Heart left ventricle (tissue), 16 donors: ENCODE measurements around the gene SLC37A4. TPM values are rescaled to one million over a fixed set of nuclear protein-coding genes. Genes with fewer than 3 reads are reported as not detected.

Experiments used
- ATAC-seq, 4 donors: fragments of 200-7000 bp; cut with Tn5 transposase; one replicate each; pipeline ENCODE4 v1.9.1; 2020 to 2022; ENCODE audit warnings: moderate library complexity in 4 of 4, mild to moderate bottlenecking in 3 of 4, moderate number of reproducible peaks in 1 of 4
- DNase-seq, 5 donors: peaks; one replicate each; pipeline ENCODE4 v3.0.0-alpha.2; 2020
- H3K27ac ChIP-seq, 12 donors: fragments of 200-600 bp; sonication (generic) in 4 of 12; one replicate each; pipeline versions ENCODE4 v1.5.0 to v1.8.0; 2016 to 2022; ENCODE audit warnings: mild to moderate bottlenecking in 2 of 12
- H3K27me3 ChIP-seq, 9 donors: fragments of 200-600 bp; sonication (generic) in 2 of 9; one replicate each; pipeline versions ENCODE4 v1.5.1 to v1.8.0; 2016 to 2022; ENCODE audit warnings: mild to moderate bottlenecking in 3 of 9
- H3K36me3 ChIP-seq, 9 donors: fragments of 200-600 bp; sonication (generic) in 2 of 9; one replicate each; pipeline versions ENCODE4 v1.5.0 to v1.8.0; 2018 to 2022; ENCODE audit warnings: mild to moderate bottlenecking in 2 of 9
- H3K4me1 ChIP-seq, 12 donors: fragments of 200-600 bp; sonication (generic) in 4 of 12; one replicate each; pipeline versions ENCODE4 v1.5.0 to v1.8.0; 2016 to 2022; ENCODE audit warnings: mild to moderate bottlenecking in 3 of 12
- H3K4me3 ChIP-seq, 12 donors: fragments of 200-600 bp; sonication (generic) in 4 of 12; one replicate each; pipeline versions ENCODE4 v1.5.0 to v1.8.0; 2017 to 2022; ENCODE audit warnings: mild to moderate bottlenecking in 9 of 12, moderate library complexity in 4 of 12
- H3K9me3 ChIP-seq, 12 donors: fragments of 200-600 bp; sonication (generic) in 4 of 12; one replicate each; pipeline versions ENCODE4 v1.5.0 to v1.8.0; 2016 to 2022; ENCODE audit warnings: mild to moderate bottlenecking in 1 of 12
- CTCF ChIP-seq, 12 donors: fragments of 200-600 bp; sonication (generic) in 4 of 12; IDR thresholded peaks; one replicate each; pipeline versions ENCODE4 v1.5.0 to v1.8.0; 2018 to 2022; ENCODE audit warnings: antibody characterized with exemption in 12 of 12, mild to moderate bottlenecking in 5 of 12
- POLR2A ChIP-seq, 2 donors: fragments of 450-650 bp; IDR thresholded peaks; one replicate each; pipeline ENCODE4 v1.6.1; 2017; ENCODE audit warnings: antibody characterized with exemption in 2 of 2, mild to moderate bottlenecking in 2 of 2, moderate library complexity in 2 of 2
- WGBS, 4 donors: extraction: QIAGEN DNeasy Blood & Tissue Kit in 2 of 4; methylation state at CpG; one replicate each; pipeline versions ENCODE4 v1.1.5 to v1.1.7; 2013 to 2018; 5-methylcytosine and 5-hydroxymethylcytosine counted together
- intact Hi-C, 10 donors: fragments of 100-400 bp; cut with DNase I; formaldehyde crosslinking; loops; one replicate each; pipeline versions ENCODE4 v1.11.1 to v1.14.2; 2022
- polyA plus RNA-seq, 2 donors: library from polyadenylated mRNA; stranded (reverse); fragments of 200-250 nt; gene quantifications; one replicate each; pipeline ENCODE4 v1.2.3, GENCODE V29; 2013
- total RNA-seq, 9 donors: library from RNA; depleted of rRNA in 2 of 9; stranded (reverse); fragments of >200 nt in 2 of 9; fragmentation: NEBNext Ultra II Directional in 3 of 9; extraction: Animal tissue kit (Norgen Biotek cat#: 25700) in 3 of 9; gene quantifications; one replicate each; pipeline versions ENCODE4 v1.1.0 to v1.2.4, GENCODE V29; 2016 to 2023
- donor health status: ischemic (EF 13 %, LVEDD 7.1; RV severe dilation, severe dysfunction).
- donor health status: healthy with polysubstance abuse.
- donor health status: DM: no; HTN: yes; CAD: no.
- donor health status: DM: no; HTN: no; CAD: no.
- donor health status: ischemic (EF 25% LVEDD 6.9; RV normal size, moderate dysfunction).
- donor health status: ischemic (EF 25% LVEDD 5.7; RV mildly dilated, moderate dysfunction).
- donor health status: healthy.
- donor health status: DM: yes; HTN: yes; CAD: no.
- donor health status: ischemic (EF 35%, LVEDD 5.7; RV mildly dilated, moderate dysfunction).
- donor health status: nonischemic (EF 11% LVEDD 7.7; RV severe dilation, severe dysfunction).
- donor health status: DM: yes; HTN: yes; CAD: no.
- donor health status: PGD.
- donor health status: ischemic (EF 29% LVEDD 5.4; RV normal size, mild dysfunction).
- donor health status: nonischemic (EF 23%, LVEDD 6.1; RV moderate dilation, normal function).

The SLC37A4 gene
- total and polyA plus RNA-seq, 11 donors = 4.5 to 18.5 (median 7.7) TPM

- Histone ChIP-seq H3K9me3 (no peaks in the 10 kb centered on the region), H3K27me3 (no peaks in the 10 kb centered on the region), H3K27ac (no peak overlapping the region), H3K36me3 (peaks cover 0 to 8% (median 0%) of the 10 kb centered on the region in 9 donors), H3K4me1 (peaks cover 0 to 25% (median 12%) of the 10 kb centered on the region in 12 donors), H3K4me3 (no peak overlapping the region)
- no peak for TF ChIP-seq CTCF (IDR thresholded peaks at IDR 0.05)
- TF ChIP-seq POLR2A (IDR thresholded peaks at IDR 0.05) = no peak
- ATAC-seq (no peak), DNase-seq (no peak)
- intact Hi-C loops = loop anchor here in 3 of 10 donors (2.0 to 5.0 kb wide), 3 partner anchors 25 to 125 kb away; partner anchors contain the start of genes CENATAC (in 1 of the 3) and HYOU1 (in 1 of the 3)
- WGBS, 4 donors = 68 to 87% (median 78%) methylated on average over 9 of the region's 9 CpGs
These were observed 1.2 kb upstream of the SLC37A4 start for GRCh38 chr11:119031912-119032280.

GRCh38 chr11:119030029-119030328 is 698 bp downstream of the SLC37A4 start:
- H3K27me3 ChIP-seq = no peaks in the 10 kb centered on the region
- peaks cover 2 to 28% (median 14%) of the 10 kb centered on the region in 12 donors for H3K4me1 ChIP-seq
- peaks cover 0 to 16% (median 14%) of the 10 kb centered on the region in 9 donors for H3K36me3 ChIP-seq
- H3K9me3 ChIP-seq = no peaks in the 10 kb centered on the region
- TF ChIP-seq POLR2A (IDR thresholded peaks at IDR 0.05) (no peak), CTCF (IDR thresholded peaks at IDR 0.05) (no peak)
- whole genome bisulfite sequencing, 4 donors = 3 to 12% (median 9%) methylated on average over 5 to 13 of the region's 13 CpGs
- intact Hi-C loops = loop anchor here in 3 of 10 donors (2.0 to 5.0 kb wide), 3 partner anchors 27 to 123 kb away; partner anchors contain the start of genes CENATAC (in 1 of the 3) and HYOU1 (in 1 of the 3)
- DNase-seq = no peak
- ATAC-seq = peak in 1 of 4 donors; percentile 2
- peak overlapping the region; percentile 6 to 85 (median 67) for H3K27ac ChIP-seq
- H3K4me3 ChIP-seq = peak overlapping the region; percentile 64 to 95 (median 82)

GRCh38 chr11:119029340-119030028 is 1.2 kb downstream of the SLC37A4 start:
- H3K4me3 ChIP-seq = peak overlapping the region in 10 of 12 donors; percentile 67 to 95 (median 82)
- H3K4me1 ChIP-seq = peaks cover 5 to 33% (median 18%) of the 10 kb centered on the region in 12 donors
- ATAC-seq = no peak
- DNase-seq = peak in 2 of 5 donors; percentile 36 to 38
- intact Hi-C loops = loop anchor here in 3 of 10 donors (2.0 to 5.0 kb wide), 3 partner anchors 27 to 122 kb away; partner anchors contain the start of genes CENATAC (in 1 of the 3) and HYOU1 (in 1 of the 3)
- TF ChIP-seq CTCF (IDR thresholded peaks at IDR 0.05) (no peak), POLR2A (IDR thresholded peaks at IDR 0.05) (no peak)
- H3K9me3 ChIP-seq = no peaks in the 10 kb centered on the region
- WGBS, 4 donors = 68 to 81% (median 74%) methylated on average over 10 of the region's 10 CpGs
- no peaks in the 10 kb centered on the region for H3K27me3 ChIP-seq
- peaks cover 0 to 21% (median 19%) of the 10 kb centered on the region in 9 donors for H3K36me3 ChIP-seq
- H3K27ac ChIP-seq = peak overlapping the region in 9 of 12 donors; percentile 6 to 85 (median 72)

- H3K4me3 ChIP-seq = peak overlapping the region in 2 of 12 donors; percentile 1 to 85
- peaks cover 5 to 38% (median 21%) of the 10 kb centered on the region in 12 donors for H3K4me1 ChIP-seq
- intact Hi-C loops = no loop called here
- ATAC-seq = no peak
- WGBS, 4 donors = 90 to 100% (median 95%) methylated on average over 1 of the region's 1 CpG
- H3K9me3 ChIP-seq = no peaks in the 10 kb centered on the region
- no peak for TF ChIP-seq POLR2A (IDR thresholded peaks at IDR 0.05)
- no peak for TF ChIP-seq CTCF (IDR thresholded peaks at IDR 0.05)
- H3K27ac ChIP-seq = peak overlapping the region in 2 of 12 donors; percentile 81 to 84
- no peaks in the 10 kb centered on the region for H3K27me3 ChIP-seq
- H3K36me3 ChIP-seq = peaks cover 0 to 26% (median 19%) of the 10 kb centered on the region in 9 donors
- DNase-seq = no peak
These were observed 1.7 kb downstream of the SLC37A4 start for GRCh38 chr11:119029069-119029339.
